NCI-H1436 (cell line): ENCODE data around the gene SCPEP1.
A peak's percentile ranks its signal among the peaks of the same experiment; 100 is the strongest.

Experiments
- DNase-seq: peaks from one replicate; lab custom pipeline; 2025; lab: John Stamatoyannopoulos, UW

Gene SCPEP1

DNA sequence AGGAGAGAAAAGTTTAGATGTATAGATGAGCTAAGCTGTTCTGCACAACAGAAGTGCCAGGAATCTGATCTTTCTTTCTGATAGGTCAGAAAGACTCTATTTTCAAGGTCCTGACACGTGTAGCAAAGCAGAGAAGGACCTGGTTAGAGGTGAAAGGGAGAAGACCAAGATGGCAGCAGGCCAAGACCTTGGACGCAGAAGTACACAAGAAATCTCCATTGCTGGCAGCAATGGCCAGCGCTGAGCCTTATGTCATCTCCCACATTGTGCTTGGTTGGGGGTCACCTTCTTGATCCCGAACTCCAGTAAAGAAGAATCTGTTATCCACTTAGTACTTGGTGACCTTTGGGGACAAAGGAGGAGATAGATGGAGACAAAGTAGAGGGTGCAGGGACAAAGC, 65.3 kb downstream of the SCPEP1 start:
- no peak for DNase-seq

DNA sequence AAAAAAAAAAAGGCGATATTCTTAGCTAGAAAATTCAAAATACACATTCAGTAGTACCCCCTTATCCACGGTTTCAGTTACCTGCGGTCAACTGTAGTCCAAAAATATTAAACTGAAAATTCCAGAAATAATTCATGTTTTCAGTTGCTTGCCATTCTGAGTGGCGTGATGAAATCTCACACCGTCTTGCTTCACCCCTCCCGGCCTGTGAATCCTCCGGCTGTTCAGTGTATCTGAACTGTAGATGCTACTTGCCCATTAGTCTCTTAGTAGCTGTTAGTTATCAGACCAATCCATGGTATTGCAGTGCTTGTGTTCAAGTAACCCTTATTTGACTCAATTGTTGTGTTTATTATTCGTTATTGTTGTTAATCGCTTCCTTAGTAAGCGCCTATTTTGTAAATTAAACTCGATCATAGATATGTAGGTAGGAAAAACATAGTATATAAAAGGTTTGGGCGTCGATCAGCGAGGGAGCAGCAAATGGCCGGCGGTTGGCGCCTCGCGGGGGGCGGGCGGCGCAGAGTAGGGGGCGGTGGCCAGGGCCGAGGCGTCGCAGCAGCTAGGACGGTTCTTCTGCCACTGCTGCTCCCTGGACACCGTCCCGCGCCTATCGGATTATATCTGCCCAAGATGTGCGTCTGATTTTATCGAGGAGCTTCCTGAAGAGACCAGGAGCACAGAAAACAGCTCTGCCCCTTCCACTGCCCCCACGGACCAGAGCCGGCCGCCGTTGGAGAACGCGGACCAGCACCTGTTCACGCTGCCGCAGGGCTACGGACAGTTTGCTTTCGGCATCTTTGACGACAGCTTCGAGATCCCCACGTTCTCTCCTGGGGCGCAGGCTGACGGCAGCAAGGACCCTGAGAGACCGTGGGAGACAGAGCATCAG, 67.3 kb downstream of the SCPEP1 start:
- no peak for DNase-seq

DNA sequence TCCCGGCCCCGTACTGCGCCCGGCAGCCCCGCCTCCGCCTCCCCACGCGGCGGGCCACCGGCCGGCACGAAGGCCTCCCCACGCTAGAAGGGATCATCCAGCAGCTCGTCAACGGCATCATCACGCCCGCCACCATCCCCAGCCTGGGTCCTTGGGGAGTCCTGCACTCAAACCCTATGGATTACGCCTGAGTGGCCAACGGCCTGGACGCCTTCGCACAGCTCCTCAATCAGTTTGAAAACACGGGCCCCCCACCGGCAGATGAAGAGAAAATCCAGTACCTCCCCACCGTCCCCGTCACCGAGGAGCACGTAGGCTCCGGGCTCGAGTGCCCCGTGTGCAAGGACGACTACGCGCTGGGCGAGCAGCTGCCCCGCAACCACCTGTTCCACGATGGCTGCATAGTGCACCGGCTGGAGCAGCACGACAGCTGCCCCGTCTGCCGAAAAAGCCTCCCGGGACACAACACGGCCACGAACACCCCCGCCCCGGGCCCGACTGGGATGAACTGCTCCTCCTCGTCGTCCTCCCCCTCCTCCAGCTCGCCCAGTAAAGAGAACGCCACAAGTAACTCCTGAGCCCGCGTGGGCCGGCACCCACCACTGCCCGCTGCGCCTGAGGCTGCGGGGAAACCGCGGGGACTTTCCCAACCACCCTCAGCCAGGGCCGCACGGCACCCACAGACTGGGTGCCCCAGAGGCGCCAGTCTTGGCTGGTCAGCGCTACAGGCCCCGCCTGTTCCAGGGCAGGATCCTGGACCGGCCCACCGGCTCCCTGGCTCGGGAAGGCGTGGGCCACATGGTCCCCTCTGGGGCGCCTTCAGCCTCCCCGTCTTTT, 68.2 kb downstream of the SCPEP1 start:
- DNase-seq: no peak

DNA sequence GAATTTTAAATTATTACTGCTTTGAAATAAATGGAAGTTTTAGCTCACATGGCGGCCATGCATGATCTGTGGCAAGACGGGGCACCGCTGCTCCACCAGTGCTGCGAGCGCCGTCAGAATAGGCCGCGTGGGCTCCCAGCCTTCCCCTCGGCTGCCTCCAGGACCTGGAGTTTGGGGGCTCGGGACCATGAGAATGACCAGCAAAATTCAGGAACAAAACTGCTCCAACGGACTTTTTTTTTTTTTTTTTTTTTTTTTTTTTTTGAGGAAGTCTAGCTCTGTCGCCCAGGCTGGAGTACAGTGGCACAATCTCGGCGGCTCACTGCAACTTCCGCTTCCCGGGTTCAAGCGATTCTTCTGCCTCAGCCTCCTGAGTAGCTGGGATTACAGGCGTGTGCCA, 68.8 kb downstream of the SCPEP1 start:
- no peak for DNase-seq

DNA sequence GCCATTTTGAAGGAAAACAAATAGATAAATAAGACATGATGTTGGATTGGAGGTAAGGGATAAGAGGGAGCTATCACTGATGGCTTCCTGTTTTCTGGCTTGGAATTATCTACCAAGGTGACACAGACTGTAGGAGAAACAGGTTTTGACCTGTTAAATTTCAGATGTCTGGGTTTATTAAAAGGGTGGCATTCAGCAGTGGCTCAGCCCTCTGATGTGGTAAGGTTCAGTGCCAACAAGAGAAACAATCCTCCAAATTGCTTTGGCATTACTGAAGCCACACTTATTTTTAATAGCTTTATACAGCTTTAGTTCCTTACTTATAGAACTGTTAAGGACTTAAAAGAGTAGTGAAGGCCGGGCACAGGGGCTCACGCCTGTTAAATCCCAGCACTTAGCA, 70.2 kb downstream of the SCPEP1 start:
- DNase-seq: no peak

DNA sequence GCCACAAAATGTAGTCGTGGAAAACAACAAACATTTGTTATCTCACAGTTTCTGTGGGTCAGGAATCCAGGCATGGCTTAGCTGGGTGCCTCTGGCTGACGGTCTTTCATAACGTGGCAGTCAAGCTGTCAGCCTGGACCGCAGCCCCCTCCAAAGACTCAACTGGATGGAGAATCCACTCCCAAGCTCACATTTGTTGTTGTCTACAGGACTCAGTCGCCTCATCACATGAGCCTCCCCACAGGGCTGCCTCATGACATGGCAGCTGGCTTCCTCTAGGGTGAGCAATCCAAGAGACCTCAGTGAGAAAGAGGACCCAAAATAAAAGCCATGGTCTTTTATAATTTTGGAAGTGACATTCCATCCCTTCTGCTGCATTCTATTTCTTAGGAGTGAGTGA, 72.4 kb downstream of the SCPEP1 start:
- DNase-seq: no peak

DNA sequence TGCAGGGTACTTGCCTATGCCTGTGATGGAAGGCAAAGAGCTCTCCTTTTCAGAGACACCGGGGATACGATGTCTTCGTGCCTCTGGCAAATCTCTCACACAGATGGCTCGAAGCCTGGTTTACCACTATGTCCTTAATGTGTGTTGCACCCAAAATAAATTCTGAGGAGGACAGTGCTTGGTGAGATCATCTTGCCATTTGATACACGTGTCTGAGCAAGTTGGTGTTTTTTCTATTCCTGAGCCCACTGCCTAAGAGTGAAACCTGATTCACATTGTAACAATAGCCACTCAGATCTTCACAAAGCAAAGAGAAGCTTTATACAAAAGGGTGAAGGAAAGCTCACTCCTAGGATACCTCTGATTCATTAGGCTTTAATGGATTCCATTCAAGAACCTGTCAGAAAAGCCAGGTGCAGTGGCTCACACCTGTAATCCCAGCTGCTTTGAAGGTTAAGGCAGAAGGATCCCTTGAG, 74.0 kb downstream of the SCPEP1 start:
- DNase-seq: peak; percentile 98
